ENCODE data around the gene SOX10. TPM values are rescaled to one million over a fixed set of nuclear protein-coding genes. Genes with fewer than 3 reads are reported as not detected.

Gene SOX10
- total RNA-seq, 1 donor from 2014 or later: not detected

GRCh38 chr22:37926771-37927636 is 57.4 kb downstream of the SOX10 start:
- Histone ChIP-seq H3K36me3 (ENCODE audit: control insufficient read depth, insufficient read depth, low read length) (peaks cover 8% of the 10 kb centered on the region), H3K4me3 (ENCODE audit: low read depth, low read length) (no peak overlapping the region), H3K27me3 (ENCODE audit: control insufficient read depth, insufficient read depth, low read length) (no peaks in the 10 kb centered on the region)
- no peak for TF ChIP-seq CTCF (IDR thresholded peaks at IDR 0.05; ENCODE audit: insufficient read depth, low read length, poor library complexity, severe bottlenecking)
- no peak for DNase-seq (ENCODE audit: low read depth)

GRCh38 chr22:37926358-37926757 is 58.0 kb downstream of the SOX10 start:
- Histone ChIP-seq H3K27me3 (ENCODE audit: control insufficient read depth, insufficient read depth, low read length) (no peaks in the 10 kb centered on the region), H3K36me3 (ENCODE audit: control insufficient read depth, insufficient read depth, low read length) (peaks cover 8% of the 10 kb centered on the region), H3K4me3 (ENCODE audit: low read depth, low read length) (no peak overlapping the region)
- no peak for DNase-seq (ENCODE audit: low read depth)
- no peak for TF ChIP-seq CTCF (IDR thresholded peaks at IDR 0.05; ENCODE audit: insufficient read depth, low read length, poor library complexity, severe bottlenecking)

- DNase-seq (ENCODE audit: low read depth): no peak
- no peak overlapping the region for H3K4me3 ChIP-seq (ENCODE audit: low read depth, low read length)
- peaks cover 8% of the 10 kb centered on the region for H3K36me3 ChIP-seq (ENCODE audit: control insufficient read depth, insufficient read depth, low read length)
- no peak for TF ChIP-seq CTCF (IDR thresholded peaks at IDR 0.05; ENCODE audit: insufficient read depth, low read length, poor library complexity, severe bottlenecking)
- H3K27me3 ChIP-seq (ENCODE audit: control insufficient read depth, insufficient read depth, low read length): no peaks in the 10 kb centered on the region
These were observed 58.6 kb downstream of the SOX10 start for GRCh38 chr22:37925767-37926166.

- DNase-seq (ENCODE audit: low read depth): no peak
- H3K4me3 ChIP-seq (ENCODE audit: low read depth, low read length): no peak overlapping the region
- TF ChIP-seq CTCF (IDR thresholded peaks at IDR 0.05; ENCODE audit: insufficient read depth, low read length, poor library complexity, severe bottlenecking): no peak
- no peaks in the 10 kb centered on the region for H3K27me3 ChIP-seq (ENCODE audit: control insufficient read depth, insufficient read depth, low read length)
- peaks cover 6% of the 10 kb centered on the region for H3K36me3 ChIP-seq (ENCODE audit: control insufficient read depth, insufficient read depth, low read length)
These were observed 59.0 kb downstream of the SOX10 start for GRCh38 chr22:37925330-37925729.

- Histone ChIP-seq H3K27me3 (ENCODE audit: control insufficient read depth, insufficient read depth, low read length) (no peaks in the 10 kb centered on the region), H3K36me3 (ENCODE audit: control insufficient read depth, insufficient read depth, low read length) (peaks cover 6% of the 10 kb centered on the region), H3K4me3 (ENCODE audit: low read depth, low read length) (no peak overlapping the region)
- DNase-seq (ENCODE audit: low read depth): no peak
- TF ChIP-seq CTCF (IDR thresholded peaks at IDR 0.05; ENCODE audit: insufficient read depth, low read length, poor library complexity, severe bottlenecking): no peak
These were observed 59.8 kb downstream of the SOX10 start for GRCh38 chr22:37924386-37925065.
